Colonic mucosa (tissue), 4 donors: ENCODE results near the gene ARID3C. TPM values are rescaled to one million over a fixed set of nuclear protein-coding genes. Genes with fewer than 3 reads are reported as not detected.

ENCODE experiments used
- DNase-seq: peaks from one replicate; pipeline ENCODE4 v3.0.0-alpha.2; 2020
- H3K27ac ChIP-seq: fragments of 200-600 bp; one replicate; pipeline ENCODE4 v1.8.0; 2021
- H3K27me3 ChIP-seq: fragments of 200-600 bp; one replicate; pipeline ENCODE4 v1.8.0; 2021
- H3K36me3 ChIP-seq: fragments of 200-600 bp; one replicate; pipeline ENCODE4 v1.8.0; 2021
- H3K4me1 ChIP-seq: fragments of 200-600 bp; one replicate; pipeline ENCODE4 v1.8.0; 2021; ENCODE audit warnings: mild to moderate bottlenecking
- H3K4me3 ChIP-seq: fragments of 200-600 bp; one replicate; pipeline ENCODE4 v1.8.0; 2021
- H3K9ac ChIP-seq, 2 donors: one replicate each; pipeline ENCODE4 v1.7.0; 2013; ENCODE audit warnings: control low read depth in 2 of 2, low read depth in 2 of 2, low read length in 2 of 2
- H3K9me3 ChIP-seq: fragments of 200-600 bp; one replicate; pipeline ENCODE4 v1.8.0; 2021
- intact Hi-C: fragments of 100-400 bp; cut with DNase I; formaldehyde crosslinking; loops from one replicate; pipeline ENCODE4 v1.14.1; 2022
- total RNA-seq, 2 donors: library from RNA; stranded (reverse); fragmentation: NEBNext Ultra II Directional in 1 of 2; extraction: Animal tissue kit (Norgen Biotek cat#: 25700) in 1 of 2; gene quantifications; one replicate each; pipeline ENCODE4 v1.2.1, GENCODE V29; 2021
- TF ChIP-seq, protein P1 (sequence below): fragments of 200-600 bp; IDR thresholded peaks from one replicate; pipeline ENCODE4 v1.8.0; 2022; ENCODE audit warnings: antibody characterized with exemption, mild to moderate bottlenecking
- donor health status: healthy.
- donor health status: DM: no; HTN: no; CAD: no.
- donor health status: DM: no; HTN: no; CAD: no.

Gene ARID3C, protein sequence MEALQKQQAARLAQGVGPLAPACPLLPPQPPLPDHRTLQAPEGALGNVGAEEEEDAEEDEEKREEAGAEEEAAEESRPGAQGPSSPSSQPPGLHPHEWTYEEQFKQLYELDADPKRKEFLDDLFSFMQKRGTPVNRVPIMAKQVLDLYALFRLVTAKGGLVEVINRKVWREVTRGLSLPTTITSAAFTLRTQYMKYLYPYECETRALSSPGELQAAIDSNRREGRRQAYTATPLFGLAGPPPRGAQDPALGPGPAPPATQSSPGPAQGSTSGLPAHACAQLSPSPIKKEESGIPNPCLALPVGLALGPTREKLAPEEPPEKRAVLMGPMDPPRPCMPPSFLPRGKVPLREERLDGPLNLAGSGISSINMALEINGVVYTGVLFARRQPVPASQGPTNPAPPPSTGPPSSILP
- not detected for total RNA-seq

DNA sequence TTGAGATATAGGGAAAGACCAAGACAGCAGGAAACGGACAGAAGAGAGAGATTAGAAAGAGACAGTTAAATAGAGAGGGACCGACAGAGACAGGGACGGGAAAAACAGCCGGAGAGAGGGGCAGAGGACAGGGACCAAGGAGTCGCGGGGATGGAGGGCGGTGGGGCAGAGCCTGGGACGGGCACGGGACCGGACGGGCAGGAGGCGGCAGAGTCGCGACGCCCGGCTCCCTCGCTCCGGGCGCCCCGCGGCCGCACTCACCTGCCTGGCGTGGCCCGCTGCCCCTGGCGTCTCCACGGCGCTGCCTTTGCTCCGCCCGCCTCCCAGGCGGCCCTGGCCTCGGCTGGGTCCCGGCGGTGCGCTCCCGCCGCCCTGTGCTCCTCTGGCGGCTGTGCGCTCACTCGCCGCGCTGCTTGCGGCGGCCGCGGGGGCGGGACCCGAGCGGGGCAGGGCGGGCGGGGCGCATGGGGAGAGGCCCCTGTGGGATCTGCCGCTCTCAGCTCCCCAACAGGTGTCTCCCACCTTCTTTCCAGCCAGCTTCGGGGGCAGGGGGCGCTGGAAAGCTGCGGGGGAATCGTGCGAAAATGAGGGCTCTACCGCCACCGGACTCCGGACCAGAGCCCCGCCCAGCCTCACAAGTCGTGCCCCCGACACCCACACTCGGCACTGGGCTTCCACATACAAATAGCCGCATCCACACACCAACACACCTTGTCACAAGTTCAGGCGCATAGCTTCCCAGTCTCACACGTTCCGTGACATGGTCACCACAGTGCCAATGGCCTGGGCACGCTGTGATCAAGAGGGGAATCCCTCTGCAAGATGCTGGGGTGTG lies at the start of gene ARID3C:
TSS of gene ARID3C (minus strand) at position 411 of the 835 bp plus-strand sequence. CDS start 1,052 bp downstream, outside the sequence.
- peak within 1 kb of the TSS; percentile 40 to 64 for H3K9ac ChIP-seq

DNA sequence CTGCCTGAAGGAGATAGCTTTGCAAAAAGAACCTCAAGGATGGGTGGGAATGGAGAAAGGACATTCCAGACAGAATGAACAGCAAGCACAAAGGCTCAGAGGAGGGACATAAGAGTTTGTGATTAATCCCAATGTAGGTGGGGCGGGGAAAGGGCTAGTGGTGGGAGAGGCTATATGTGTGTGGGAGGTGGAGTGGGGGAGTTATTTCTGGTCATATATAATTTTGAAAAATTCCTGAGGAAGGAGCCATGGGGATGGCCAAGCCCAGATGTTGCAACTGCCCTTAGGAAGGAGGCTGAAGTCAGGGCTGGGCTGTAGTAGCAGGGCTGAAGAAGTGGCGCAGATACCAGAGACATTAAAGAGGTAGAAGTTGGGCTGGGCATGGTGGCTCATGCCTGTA lies 47.0 kb upstream of the ARID3C start:
- no peak for DNase-seq
- TF ChIP-seq, protein P1, sequence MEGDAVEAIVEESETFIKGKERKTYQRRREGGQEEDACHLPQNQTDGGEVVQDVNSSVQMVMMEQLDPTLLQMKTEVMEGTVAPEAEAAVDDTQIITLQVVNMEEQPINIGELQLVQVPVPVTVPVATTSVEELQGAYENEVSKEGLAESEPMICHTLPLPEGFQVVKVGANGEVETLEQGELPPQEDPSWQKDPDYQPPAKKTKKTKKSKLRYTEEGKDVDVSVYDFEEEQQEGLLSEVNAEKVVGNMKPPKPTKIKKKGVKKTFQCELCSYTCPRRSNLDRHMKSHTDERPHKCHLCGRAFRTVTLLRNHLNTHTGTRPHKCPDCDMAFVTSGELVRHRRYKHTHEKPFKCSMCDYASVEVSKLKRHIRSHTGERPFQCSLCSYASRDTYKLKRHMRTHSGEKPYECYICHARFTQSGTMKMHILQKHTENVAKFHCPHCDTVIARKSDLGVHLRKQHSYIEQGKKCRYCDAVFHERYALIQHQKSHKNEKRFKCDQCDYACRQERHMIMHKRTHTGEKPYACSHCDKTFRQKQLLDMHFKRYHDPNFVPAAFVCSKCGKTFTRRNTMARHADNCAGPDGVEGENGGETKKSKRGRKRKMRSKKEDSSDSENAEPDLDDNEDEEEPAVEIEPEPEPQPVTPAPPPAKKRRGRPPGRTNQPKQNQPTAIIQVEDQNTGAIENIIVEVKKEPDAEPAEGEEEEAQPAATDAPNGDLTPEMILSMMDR, result no peak
- no peaks in the 10 kb centered on the region for H3K9me3 ChIP-seq
- H3K27ac ChIP-seq, result no peak overlapping the region
- H3K4me3 ChIP-seq, result no peak overlapping the region
- H3K9ac ChIP-seq, result no peak overlapping the region
- H3K27me3 ChIP-seq, result no peaks in the 10 kb centered on the region
- intact Hi-C loops, result no loop called here
- no peaks in the 10 kb centered on the region for H3K36me3 ChIP-seq
- H3K4me1 ChIP-seq, result no peaks in the 10 kb centered on the region

More for the DNA sequence above, at the start of gene ARID3C:
- TF ChIP-seq, protein P1, result no peak
- Histone ChIP-seq H3K27ac (no peak within 1 kb of the TSS), H3K9me3 (no peaks in the 10 kb centered on the region), H3K4me3 (peak within 1 kb of the TSS; percentile 33), H3K4me1 (no peaks in the 10 kb centered on the region), H3K27me3 (peaks cover 61% of the 10 kb centered on the region), H3K36me3 (no peaks in the 10 kb centered on the region)
- intact Hi-C loops, result no loop called here
- no peak for DNase-seq

DNA sequence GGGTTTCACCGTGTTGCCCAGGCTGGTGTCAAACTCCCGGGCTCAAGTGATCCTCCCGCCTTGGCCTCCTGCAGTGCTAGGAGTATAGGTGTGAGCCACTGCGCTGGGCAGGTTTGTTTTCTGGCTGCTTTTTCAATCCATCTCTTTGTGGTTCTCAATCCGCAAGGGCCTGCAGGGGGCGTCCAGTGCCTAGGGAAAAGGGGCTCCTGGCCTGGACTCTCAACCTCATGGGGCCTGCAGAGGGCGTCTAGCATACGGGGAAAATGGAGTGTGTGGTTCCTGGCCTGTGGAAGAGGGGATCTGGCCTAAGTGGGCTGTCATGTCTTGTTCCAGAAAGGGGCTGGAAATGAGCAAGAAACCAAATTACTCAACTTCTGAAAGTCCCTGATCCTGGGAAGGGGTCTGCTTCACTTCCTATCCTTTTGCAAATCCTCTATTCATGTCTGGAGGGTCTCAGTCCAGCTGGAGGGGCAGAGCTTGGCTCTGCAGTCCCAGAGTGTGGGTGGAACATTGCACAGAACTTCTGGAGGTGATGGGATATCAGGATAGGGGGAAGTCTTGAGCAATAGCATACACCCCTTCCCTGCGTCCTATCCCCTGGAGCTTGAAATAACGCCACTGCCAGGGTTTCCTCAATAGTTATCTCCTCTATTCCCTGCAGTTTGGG lies 46.3 kb upstream of the ARID3C start:
- intact Hi-C loops, result no loop called here
- no peaks in the 10 kb centered on the region for H3K27me3 ChIP-seq
- H3K9ac ChIP-seq, result peak overlapping the region in 1 of 2 donors; percentile 35
- H3K9me3 ChIP-seq, result no peaks in the 10 kb centered on the region
- no peaks in the 10 kb centered on the region for H3K4me1 ChIP-seq
- TF ChIP-seq, protein P1, result peak; percentile 72
- peak; percentile 76 for DNase-seq
- no peaks in the 10 kb centered on the region for H3K36me3 ChIP-seq
- no peak overlapping the region for H3K27ac ChIP-seq
- no peak overlapping the region for H3K4me3 ChIP-seq

DNA sequence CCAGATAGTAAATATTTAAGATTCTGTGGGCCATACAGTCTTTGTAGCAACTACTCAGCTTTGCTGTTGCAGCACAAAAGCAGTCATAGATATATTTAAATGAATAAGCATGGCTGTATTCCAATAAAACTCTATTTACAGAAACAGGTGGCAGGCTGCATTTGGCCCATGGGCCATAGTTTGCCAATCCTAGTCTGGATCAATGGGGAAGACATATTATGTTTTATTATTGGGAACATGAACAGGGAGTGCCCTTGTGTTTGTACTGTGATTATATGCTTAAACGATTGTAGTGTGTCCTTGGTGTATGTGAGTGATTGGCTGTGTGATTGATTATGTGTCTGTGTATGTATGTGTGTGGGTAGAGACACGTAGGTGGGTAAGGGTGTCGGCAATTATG lies 45.6 kb upstream of the ARID3C start:
- H3K27ac ChIP-seq, result no peak overlapping the region
- no peak for DNase-seq

More for the DNA sequence above, 45.6 kb upstream of the ARID3C start:
- Histone ChIP-seq H3K27me3 (no peaks in the 10 kb centered on the region), H3K36me3 (no peaks in the 10 kb centered on the region), H3K4me3 (no peak overlapping the region), H3K9me3 (no peaks in the 10 kb centered on the region), H3K9ac (no peak overlapping the region), H3K4me1 (no peaks in the 10 kb centered on the region)
- intact Hi-C loops, result no loop called here
- TF ChIP-seq, protein P1, result no peak
